HCT116 (cell line): ENCODE measurements around the gene SLC25A25. TPM values are rescaled to one million over a fixed set of nuclear protein-coding genes. Genes with fewer than 3 reads are reported as not detected.

ENCODE experiments used
- ATAC-seq: fragments of 200-7000 bp; cut with Tn5 transposase; 2 replicates; pipeline ENCODE4 v1.9.1; 2020; ENCODE audit warnings: mild to moderate bottlenecking, moderate library complexity
- BruUV-seq: library from RNA; stranded (reverse); fragments of 400-500 nt; replicated peaks from 2 replicates; lab custom pipeline; 2021; lab: Mats Ljungman, UMichigan
- CTCF ChIA-PET: fragments of 300-600 bp; sonication (Branson Sonifier 250); formaldehyde crosslinking; loops from one replicate; lab custom pipeline; 2021; ENCODE audit warnings: antibody characterized with exemption; lab: Charles Lee
- POLR2A ChIA-PET: fragments of 300-600, 350-600 bp; sonication (Branson Sonifier 250); formaldehyde crosslinking; loops from one replicate; lab custom pipeline; 2021; ENCODE audit warnings: antibody characterized with exemption; lab: Charles Lee
- RAD21 ChIA-PET, 2 experiments: fragments of 300-600 bp; sonication (Branson Sonifier 250); formaldehyde crosslinking; loops; one replicate each; lab custom pipeline; 2023; ENCODE audit warnings: low total read pairs in 2 of 2; ENCODE audit not compliant: uncharacterized antibody in 2 of 2, unreplicated experiment in 2 of 2, low non-redundant PET in 1 of 2; lab: Charles Lee
- DNase-seq: peaks from one replicate; pipeline ENCODE4 v3.0.0-alpha.2; 2010; ENCODE audit warnings: low read depth, low spot score
- H2AFZ ChIP-seq: fragments of 200-600 bp; shearing (Covaris generic), sonication (generic); 2 replicates; pipeline ENCODE4 v1.6.1; 2017; ENCODE audit warnings: low read depth, mixed run types, mixed read lengths, antibody characterized with exemption, low read length; ENCODE audit not compliant: poor library complexity, severe bottlenecking
- H3K27ac ChIP-seq: 2 replicates; pipeline ENCODE4 v1.5.1; 2012; ENCODE audit warnings: low read depth, low read length
- H3K27me3 ChIP-seq: fragments of 200-600 bp; sonication (generic); 2 replicates; pipeline ENCODE4 v1.6.1; 2016; ENCODE audit warnings: mixed run types, low read length, mixed read lengths; ENCODE audit not compliant: insufficient read depth
- H3K36me3 ChIP-seq, 2 experiments: fragments of 200-500 bp in 1 of 2; fragments of 200-600 bp in 1 of 2; sonication (Bioruptor generic) in 1 of 2; sonication (generic) in 1 of 2; 2 replicates each; pipeline versions ENCODE4 v1.5.1 to v1.6.1; 2014 to 2016; ENCODE audit warnings: low read length in 2 of 2, inconsistent platforms in 1 of 2, mixed read lengths in 1 of 2, mixed run types in 1 of 2; ENCODE audit not compliant: insufficient read depth in 2 of 2, control insufficient read depth in 1 of 2
- H3K4me1 ChIP-seq, 2 experiments: fragments of 200-600 bp in 1 of 2; sonication (generic) in 1 of 2; 2 replicates each; pipeline versions ENCODE4 v1.5.1 to v1.6.1; 2012 to 2017; ENCODE audit warnings: low read length in 2 of 2, inconsistent platforms in 1 of 2, mild to moderate bottlenecking in 1 of 2, mixed read lengths in 1 of 2, mixed run types in 1 of 2, moderate library complexity in 1 of 2; ENCODE audit not compliant: insufficient read depth in 2 of 2, control insufficient read depth in 1 of 2
- H3K4me2 ChIP-seq: fragments of 200-600 bp; sonication (generic); 2 replicates; pipeline ENCODE4 v1.6.1; 2017; ENCODE audit warnings: mixed run types, low read length, mixed read lengths
- H3K4me3 ChIP-seq, 2 experiments: fragments of 200-600 bp in 1 of 2; sonication (generic) in 1 of 2; replicated peaks in 1 of 2; 2 replicates each; pipeline ENCODE4 v1.5.1; 2011 to 2016; ENCODE audit warnings: low read length in 2 of 2, control low read depth in 1 of 2, low read depth in 1 of 2, mild to moderate bottlenecking in 1 of 2, mixed read lengths in 1 of 2, mixed run types in 1 of 2
- H3K79me2 ChIP-seq: fragments of 200-600 bp; sonication (generic); 2 replicates; pipeline ENCODE4 v1.6.1; 2017; ENCODE audit warnings: mild to moderate bottlenecking, mixed run types, low read length, moderate library complexity, mixed read lengths; ENCODE audit not compliant: insufficient read depth
- H3K9ac ChIP-seq: fragments of 200-600 bp; sonication (generic); 2 replicates; pipeline ENCODE4 v1.6.1; 2016; ENCODE audit warnings: low read length, mixed read lengths
- H3K9me2 ChIP-seq: fragments of 200-600 bp; sonication (generic), shearing (Covaris generic); 2 replicates; pipeline ENCODE4 v1.6.1; 2017; ENCODE audit warnings: mixed run types, mild to moderate bottlenecking, moderate library complexity; ENCODE audit not compliant: insufficient read depth
- H3K9me3 ChIP-seq, 2 experiments: fragments of 200-500 bp in 1 of 2; fragments of 200-600 bp in 1 of 2; sonication (Bioruptor generic) in 1 of 2; sonication (generic) in 1 of 2; 2 replicates each; pipeline ENCODE4 v1.6.1; 2014 to 2017; ENCODE audit warnings: low read length in 2 of 2, mixed read lengths in 2 of 2, inconsistent platforms in 1 of 2, low read depth in 1 of 2, mild to moderate bottlenecking in 1 of 2, mixed run types in 1 of 2, moderate library complexity in 1 of 2; ENCODE audit not compliant: control insufficient read depth in 1 of 2, insufficient read depth in 1 of 2
- H4K20me1 ChIP-seq: fragments of 200-600 bp; sonication (generic), shearing (Covaris generic); 2 replicates; pipeline ENCODE4 v1.6.1; 2017; ENCODE audit warnings: mixed run types, mild to moderate bottlenecking, moderate library complexity; ENCODE audit not compliant: insufficient read depth
- CBX3 ChIP-seq: IDR thresholded peaks from 2 replicates; pipeline ENCODE4 v1.6.1; 2012; ENCODE audit warnings: low read depth
- CEBPB ChIP-seq: IDR thresholded peaks from 2 replicates; pipeline ENCODE4 v1.6.1; 2012; ENCODE audit warnings: low read depth
- EGR1 ChIP-seq: IDR thresholded peaks from 2 replicates; pipeline ENCODE4 v1.6.1; 2012; ENCODE audit warnings: low read depth
- EZH2phosphoT487 ChIP-seq: fragments of 200-600 bp; IDR thresholded peaks from 2 replicates; pipeline ENCODE4 v1.6.1; 2018; ENCODE audit warnings: antibody characterized with exemption, borderline replicate concordance
- FOSL1 ChIP-seq: IDR thresholded peaks from 2 replicates; pipeline ENCODE4 v1.6.1; 2012; ENCODE audit warnings: low read depth
- JUND ChIP-seq: IDR thresholded peaks from 2 replicates; pipeline ENCODE4 v1.6.1; 2012
- RAD21 ChIP-seq: IDR thresholded peaks from 2 replicates; pipeline ENCODE4 v1.6.1; 2012; ENCODE audit warnings: low read depth, mild to moderate bottlenecking
- SIN3A ChIP-seq: IDR thresholded peaks from 2 replicates; pipeline ENCODE4 v1.6.1; 2012; ENCODE audit warnings: low read depth
- SP1 ChIP-seq: IDR thresholded peaks from 2 replicates; pipeline ENCODE4 v1.6.1; 2012; ENCODE audit warnings: low read depth
- SRF ChIP-seq: IDR thresholded peaks from 2 replicates; pipeline ENCODE4 v1.6.1; 2012; ENCODE audit warnings: low read depth
- YY1 ChIP-seq: IDR thresholded peaks from 2 replicates; pipeline ENCODE4 v1.6.1; 2011; ENCODE audit warnings: low read length, low read depth, moderate library complexity, mild to moderate bottlenecking; ENCODE audit not compliant: insufficient replicate concordance; ENCODE audit errors: extremely low read depth
- intact Hi-C: fragments of 100-400 bp; cut with micrococcal nuclease; formaldehyde crosslinking; loops from 2 replicates; pipeline ENCODE4 v1.10.0; 2022
- total RNA-seq: library from RNA; stranded (reverse); gene quantifications from one replicate; pipeline ENCODE4 v1.2.1, GENCODE V29; 2021; ENCODE audit not compliant: unreplicated experiment
- TF ChIP-seq, protein P1 (sequence below), 3 experiments: fragments of 200-600 bp in 1 of 3; sonication (generic) in 1 of 3; IDR thresholded peaks in 2 of 3; conservative IDR thresholded peaks in 1 of 3; 2 replicates each; pipeline ENCODE4 v1.5.1; 2012 to 2017; ENCODE audit warnings: low read depth in 2 of 3, low read length in 2 of 3, antibody characterized with exemption in 1 of 3, borderline replicate concordance in 1 of 3, control low read depth in 1 of 3, mild to moderate bottlenecking in 1 of 3, mixed read lengths in 1 of 3, mixed run types in 1 of 3, moderate library complexity in 1 of 3; ENCODE audit not compliant: insufficient read depth in 1 of 3
- TF ChIP-seq, protein P2 (sequence below): IDR thresholded peaks from 2 replicates; pipeline ENCODE4 v1.6.1; 2011; ENCODE audit warnings: mild to moderate bottlenecking, low read length, moderate library complexity; ENCODE audit not compliant: insufficient replicate concordance; ENCODE audit errors: extremely low read depth

The SLC25A25 gene
- total RNA-seq, 1 experiment from 2014 or later = 15.3 TPM

DNA sequence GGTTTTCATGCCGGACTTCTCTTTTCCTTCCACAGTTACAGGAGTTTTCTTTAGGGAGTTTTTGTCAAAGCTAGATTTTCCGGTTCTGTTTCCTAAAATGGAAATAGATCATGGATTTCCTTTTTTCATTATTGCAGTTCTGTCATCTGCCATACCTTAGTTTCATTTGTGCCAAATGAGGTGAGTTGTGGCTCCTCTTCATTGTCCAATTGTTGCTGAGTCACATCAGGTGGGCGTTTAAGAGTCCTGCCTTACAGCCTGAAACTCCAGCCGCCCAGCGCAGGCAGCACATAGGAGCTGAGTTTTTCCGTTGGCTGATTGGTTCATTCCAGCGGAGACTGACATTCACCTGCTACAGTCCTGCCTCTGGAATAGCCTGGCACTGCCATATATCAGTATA, 14.1 kb downstream of the SLC25A25 start:
- Histone ChIP-seq H3K9me2 (no peaks in the 10 kb centered on the region), H3K27ac (peak overlapping the region; percentile 36; the same call in 1 of the 2 replicates), H3K79me2 (peaks cover 67% of the 10 kb centered on the region), H2AFZ (no peak overlapping the region), H3K4me1 (peaks cover 57 to 66% of the 10 kb centered on the region in 2 experiments), H4K20me1 (no peaks in the 10 kb centered on the region), H3K36me3 (0 out of 4 replicates have a peak, but pooled peaks cover 0 to 4% of the 10 kb centered on the region in 2 experiments), H3K27me3 (no peaks in the 10 kb centered on the region), H3K9ac (peak overlapping the region; percentile 4; the same call in 1 of the 2 replicates), H3K9me3 (no peaks in the 10 kb centered on the region), H3K4me2 (peak overlapping the region; percentile 49), H3K4me3 (no peak overlapping the region)
- peak; percentile 51 for DNase-seq
- ChIA-PET POLR2A (interaction anchor here (0.6 to 2.1 kb wide), 5 partner anchors 10 to 16 kb away, joined by 3 to 5 read pairs (median 3); partner anchors contain the start of gene NAIF1), RAD21 (no interaction called here), CTCF (interaction anchor here (0.6 to 2.3 kb wide), 7 partner anchors 10 to 139 kb away, joined by 3 to 9 read pairs (median 4); partner anchors contain the start of genes NAIF1 and SLC25A25)
- intact Hi-C loops = loop anchor here (5.0 kb wide), 1 partner anchor 45 kb away; no protein-coding TSS in a partner anchor
- TF ChIP-seq EZH2phosphoT487 (no peak), RAD21 (0 out of 2 replicates have a peak, but pooled peaks have one; percentile 9), SIN3A (0 out of 2 replicates have a peak, but pooled peaks have one; percentile 38), CBX3 (peak; percentile 57; the same call in 1 of the 2 replicates), FOSL1 (peak; percentile 29), SP1 (peak; percentile 44; the same call in 1 of the 2 replicates), YY1 (no peak), SRF (peak; percentile 65; the same call in 1 of the 2 replicates), CEBPB (0 out of 2 replicates have a peak, but pooled peaks have one; percentile 5), JUND (peak; percentile 57), EGR1 (peak; percentile 92)
- TF ChIP-seq, protein P1, sequence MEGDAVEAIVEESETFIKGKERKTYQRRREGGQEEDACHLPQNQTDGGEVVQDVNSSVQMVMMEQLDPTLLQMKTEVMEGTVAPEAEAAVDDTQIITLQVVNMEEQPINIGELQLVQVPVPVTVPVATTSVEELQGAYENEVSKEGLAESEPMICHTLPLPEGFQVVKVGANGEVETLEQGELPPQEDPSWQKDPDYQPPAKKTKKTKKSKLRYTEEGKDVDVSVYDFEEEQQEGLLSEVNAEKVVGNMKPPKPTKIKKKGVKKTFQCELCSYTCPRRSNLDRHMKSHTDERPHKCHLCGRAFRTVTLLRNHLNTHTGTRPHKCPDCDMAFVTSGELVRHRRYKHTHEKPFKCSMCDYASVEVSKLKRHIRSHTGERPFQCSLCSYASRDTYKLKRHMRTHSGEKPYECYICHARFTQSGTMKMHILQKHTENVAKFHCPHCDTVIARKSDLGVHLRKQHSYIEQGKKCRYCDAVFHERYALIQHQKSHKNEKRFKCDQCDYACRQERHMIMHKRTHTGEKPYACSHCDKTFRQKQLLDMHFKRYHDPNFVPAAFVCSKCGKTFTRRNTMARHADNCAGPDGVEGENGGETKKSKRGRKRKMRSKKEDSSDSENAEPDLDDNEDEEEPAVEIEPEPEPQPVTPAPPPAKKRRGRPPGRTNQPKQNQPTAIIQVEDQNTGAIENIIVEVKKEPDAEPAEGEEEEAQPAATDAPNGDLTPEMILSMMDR (IDR thresholded peaks at IDR 0.05 in 2 of 3, conservative IDR thresholded peaks at IDR 0.05 in 1 of 3; ENCODE audit: borderline replicate concordance in 1 of 3, insufficient read depth in 1 of 3, low read depth in 2 of 3, low read length in 2 of 3) = no peak
- TF ChIP-seq, protein P2, sequence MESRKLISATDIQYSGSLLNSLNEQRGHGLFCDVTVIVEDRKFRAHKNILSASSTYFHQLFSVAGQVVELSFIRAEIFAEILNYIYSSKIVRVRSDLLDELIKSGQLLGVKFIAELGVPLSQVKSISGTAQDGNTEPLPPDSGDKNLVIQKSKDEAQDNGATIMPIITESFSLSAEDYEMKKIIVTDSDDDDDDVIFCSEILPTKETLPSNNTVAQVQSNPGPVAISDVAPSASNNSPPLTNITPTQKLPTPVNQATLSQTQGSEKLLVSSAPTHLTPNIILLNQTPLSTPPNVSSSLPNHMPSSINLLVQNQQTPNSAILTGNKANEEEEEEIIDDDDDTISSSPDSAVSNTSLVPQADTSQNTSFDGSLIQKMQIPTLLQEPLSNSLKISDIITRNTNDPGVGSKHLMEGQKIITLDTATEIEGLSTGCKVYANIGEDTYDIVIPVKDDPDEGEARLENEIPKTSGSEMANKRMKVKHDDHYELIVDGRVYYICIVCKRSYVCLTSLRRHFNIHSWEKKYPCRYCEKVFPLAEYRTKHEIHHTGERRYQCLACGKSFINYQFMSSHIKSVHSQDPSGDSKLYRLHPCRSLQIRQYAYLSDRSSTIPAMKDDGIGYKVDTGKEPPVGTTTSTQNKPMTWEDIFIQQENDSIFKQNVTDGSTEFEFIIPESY = no peak
- peak; percentile 48 for ATAC-seq
- no TSS peak for BruUV-seq
